Loucy (cell line): ENCODE results near the gene GATB.

Experiments
- CTCF ChIP-seq: fragments of 200-600 bp; sonication (generic); conservative IDR thresholded peaks from 2 replicates; pipeline ENCODE4 v1.5.1; 2014; ENCODE audit warnings: mild to moderate bottlenecking, antibody characterized with exemption, low read length
- EZH2phosphoT487 ChIP-seq: fragments of 200-600 bp; IDR thresholded peaks from 2 replicates; pipeline ENCODE4 v1.6.1; 2018; ENCODE audit warnings: antibody characterized with exemption, mild to moderate bottlenecking, moderate library complexity, borderline replicate concordance

GRCh38 chr4:151727365-151727764 is 33.4 kb downstream of the GATB start:
- no peak for TF ChIP-seq CTCF
- TF ChIP-seq EZH2phosphoT487: no peak
